ENCODE data around the gene TGFA. TPM values are rescaled to one million over a fixed set of nuclear protein-coding genes. Genes with fewer than 3 reads are reported as not detected.

Gene TGFA
- total RNA-seq, 1 donor from 2014 or later: 8.0 TPM

GRCh38 chr2:70523996-70524965, 29.3 kb downstream of the TGFA start:
- DNase-seq (ENCODE audit: low read depth in 2 of 2): peak in 1 of 2 donors; percentile 43

DNA sequence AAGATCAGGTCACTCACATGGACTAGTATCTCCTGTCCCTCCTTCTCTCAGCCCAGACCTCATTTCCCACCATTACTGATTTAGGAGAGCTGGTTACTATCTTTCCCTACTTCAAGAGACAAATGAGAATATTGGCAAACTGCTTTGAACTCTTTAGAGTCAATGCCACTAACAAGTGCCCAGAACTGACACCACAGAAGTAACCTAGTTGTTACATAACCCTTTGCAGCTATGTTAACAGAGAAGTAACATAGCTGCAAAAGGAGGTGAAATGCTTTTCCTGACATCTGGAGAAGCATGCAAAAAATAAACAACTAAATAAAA, 30.0 kb downstream of the TGFA start:
- DNase-seq (ENCODE audit: low read depth in 2 of 2): no peak

- DNase-seq (ENCODE audit: low read depth in 2 of 2): no peak
These were observed 31.0 kb downstream of the TGFA start for GRCh38 chr2:70522627-70523026.

DNA sequence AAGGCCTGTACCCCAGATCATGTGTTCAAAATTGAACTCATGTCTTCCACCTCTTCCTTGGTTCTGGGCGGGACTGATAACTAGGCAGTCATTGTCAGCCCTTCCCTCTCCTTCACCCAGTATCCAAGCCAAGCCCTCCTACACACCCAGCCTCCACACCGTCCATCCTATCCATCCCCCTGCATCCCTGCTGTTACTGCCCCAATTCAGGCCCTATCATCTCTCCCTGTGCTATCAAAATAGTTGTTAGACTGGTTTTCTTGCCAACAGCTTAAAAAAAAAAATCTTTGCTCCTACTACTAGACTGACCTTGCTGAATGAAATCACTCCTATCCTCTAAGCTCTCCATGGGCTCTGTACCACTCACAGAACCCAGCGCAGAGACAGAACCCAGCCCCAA, 32.8 kb downstream of the TGFA start:
- DNase-seq (ENCODE audit: low read depth in 2 of 2): no peak

DNA sequence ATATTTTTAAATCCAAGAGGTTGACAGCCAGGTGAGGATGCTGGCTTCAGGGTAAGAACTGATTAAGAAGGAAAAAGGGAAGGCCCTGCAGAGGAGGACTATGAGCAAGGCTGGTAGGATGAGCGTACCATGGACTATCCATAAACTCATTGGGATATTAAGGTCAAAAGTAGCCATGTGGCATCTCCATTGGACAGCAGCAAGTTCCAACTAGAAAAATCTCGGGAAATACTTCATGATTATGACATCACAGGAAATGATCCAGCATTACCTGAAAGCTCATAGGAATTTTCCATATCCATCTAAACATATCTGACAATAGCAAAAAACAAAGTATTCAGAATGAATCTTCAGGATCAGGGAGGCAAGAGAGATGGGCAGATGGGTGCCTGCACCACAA, 34.2 kb downstream of the TGFA start:
- DNase-seq (ENCODE audit: low read depth in 2 of 2): peak in 1 of 2 donors; percentile 41

GRCh38 chr2:70518557-70518956, 35.1 kb downstream of the TGFA start:
- no peak for DNase-seq (ENCODE audit: low read depth in 2 of 2)

- no peak for DNase-seq (ENCODE audit: low read depth in 2 of 2)
These were observed 35.8 kb downstream of the TGFA start for GRCh38 chr2:70517804-70518203.

DNA sequence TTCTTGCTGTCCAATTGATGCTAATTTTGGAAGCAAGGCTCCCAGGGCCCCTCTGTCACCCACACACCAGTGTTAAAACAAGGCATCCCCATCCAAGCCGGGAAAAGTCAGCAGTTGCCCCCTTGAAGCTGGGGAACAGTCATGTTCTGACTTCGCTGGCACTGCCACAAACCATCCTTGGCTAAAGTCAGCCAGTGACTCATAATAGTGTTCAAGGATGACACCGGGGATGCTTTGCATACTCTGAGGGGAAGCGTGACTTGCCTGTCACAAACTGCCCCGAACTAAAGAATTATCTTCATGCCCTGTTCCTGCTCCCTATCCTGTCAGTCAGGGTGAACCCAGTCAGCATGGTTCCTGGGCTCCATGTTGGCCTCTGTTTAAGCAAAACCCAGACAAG, 37.0 kb downstream of the TGFA start:
- peak in 1 of 2 donors; percentile 6 for DNase-seq (ENCODE audit: low read depth in 2 of 2)

GRCh38 chr2:70515938-70516337, 37.7 kb downstream of the TGFA start:
- DNase-seq (ENCODE audit: low read depth in 2 of 2): no peak

DNA sequence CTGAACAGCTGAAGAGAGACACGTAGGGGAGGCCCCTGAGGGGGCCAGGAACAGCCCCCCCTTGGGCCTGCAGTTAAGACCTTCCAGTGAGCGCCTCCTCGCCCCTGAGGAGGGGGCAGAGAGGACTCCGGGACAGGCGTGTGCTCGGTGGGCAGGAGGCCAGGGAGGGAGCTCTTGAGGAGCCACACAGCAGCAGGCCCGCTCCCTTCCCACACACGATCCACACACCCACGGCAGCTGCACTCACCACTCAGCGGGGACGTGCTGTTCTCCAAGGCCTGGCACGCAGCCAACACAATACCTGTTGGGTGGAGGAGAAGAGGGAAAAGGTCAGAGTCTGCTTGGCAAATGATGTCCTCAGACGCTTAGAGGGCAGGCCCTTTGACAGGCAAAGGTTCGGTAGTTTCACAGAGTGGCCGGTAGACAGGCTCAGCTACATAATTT, 39.0 kb downstream of the TGFA start:
- DNase-seq (ENCODE audit: low read depth in 2 of 2): no peak

DNA sequence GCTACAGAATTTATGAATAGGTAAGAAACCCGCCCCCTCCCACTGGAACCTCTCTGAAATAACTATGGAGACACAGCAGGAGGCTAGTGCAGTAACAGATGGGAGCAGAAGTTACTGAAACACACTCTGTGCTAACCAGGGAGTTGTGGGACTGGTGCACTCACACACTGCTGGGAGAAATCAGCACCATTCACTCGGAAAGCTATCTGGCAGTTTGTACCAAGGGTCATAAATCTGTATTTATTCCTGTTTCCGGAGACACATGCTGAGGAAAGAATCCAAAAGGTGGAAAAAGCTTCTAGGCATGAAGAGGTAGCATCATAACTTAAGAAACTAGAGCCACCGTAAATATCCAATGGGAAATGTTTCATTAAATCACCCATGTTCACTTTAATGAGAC, 39.9 kb downstream of the TGFA start:
- DNase-seq (ENCODE audit: low read depth in 2 of 2): no peak

GRCh38 chr2:70511971-70512729, 41.5 kb downstream of the TGFA start:
- DNase-seq (ENCODE audit: low read depth in 2 of 2): no peak

GRCh38 chr2:70510313-70510712, 43.3 kb downstream of the TGFA start:
- DNase-seq (ENCODE audit: low read depth in 2 of 2): no peak

GRCh38 chr2:70509565-70509964, 44.1 kb downstream of the TGFA start:
- no peak for DNase-seq (ENCODE audit: low read depth in 2 of 2)

GRCh38 chr2:70508711-70509462, 44.7 kb downstream of the TGFA start:
- no peak for DNase-seq (ENCODE audit: low read depth in 2 of 2)

GRCh38 chr2:70505613-70506391, 47.8 kb downstream of the TGFA start:
- DNase-seq (ENCODE audit: low read depth in 2 of 2): no peak

DNA sequence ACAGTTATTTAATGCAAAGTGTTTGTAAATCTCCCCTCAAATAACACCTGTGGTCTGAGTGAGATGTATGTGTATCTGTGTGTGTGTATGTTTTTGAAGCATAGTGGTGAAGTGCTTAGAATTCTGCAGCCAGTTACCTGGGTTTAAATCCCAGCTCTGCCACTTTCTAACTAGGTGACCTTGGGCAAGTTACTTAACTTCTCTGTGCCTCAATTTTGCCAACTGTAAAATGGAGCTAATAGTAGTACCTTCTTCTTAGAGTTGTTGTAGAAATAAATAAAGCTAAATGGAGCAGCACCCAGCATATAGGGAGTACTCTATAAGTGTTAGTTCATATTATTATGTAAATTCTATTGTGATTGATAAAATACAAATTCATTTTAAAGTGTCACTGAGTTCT, 48.9 kb downstream of the TGFA start:
- no peak for DNase-seq (ENCODE audit: low read depth in 2 of 2)

- DNase-seq (ENCODE audit: low read depth in 2 of 2): no peak
These were observed 49.7 kb downstream of the TGFA start for GRCh38 chr2:70503896-70504295.

- DNase-seq (ENCODE audit: low read depth in 2 of 2): no peak
These were observed 51.9 kb downstream of the TGFA start for GRCh38 chr2:70501728-70502127.

GRCh38 chr2:70501215-70501614, 52.4 kb downstream of the TGFA start:
- no peak for DNase-seq (ENCODE audit: low read depth in 2 of 2)

DNA sequence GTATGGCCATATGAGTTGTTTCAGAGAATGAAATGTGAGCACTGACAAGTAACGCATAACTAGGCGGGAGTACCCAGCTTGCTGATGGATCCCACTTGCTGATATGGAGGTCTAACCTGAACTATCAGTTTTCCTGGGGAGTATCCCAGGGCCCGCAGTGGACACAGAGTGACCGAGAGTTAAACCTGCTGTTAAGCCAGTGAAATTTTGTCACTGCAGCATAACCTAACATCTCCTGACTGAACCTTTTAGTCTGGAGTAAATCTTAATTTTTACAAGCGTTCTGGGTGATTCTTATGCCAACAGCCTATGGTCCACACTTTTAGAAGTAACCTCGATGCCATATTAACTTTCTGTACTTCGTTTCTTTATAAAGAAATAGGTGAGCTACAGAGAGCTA, 54.4 kb downstream of the TGFA start:
- DNase-seq (ENCODE audit: low read depth in 2 of 2): no peak

Measured in dermis microvascular lymphatic vessel endothelial cell (primary cell).